22Rv1 (cell line): ENCODE data around the gene MMP21.

Experiments used
- ZFX ChIP-seq: fragments of 450-650 bp; IDR thresholded peaks from 2 replicates; pipeline ENCODE4 v1.6.1; 2017; ENCODE audit warnings: antibody characterized with exemption, borderline replicate concordance
- TF ChIP-seq, protein P1 (sequence below): fragments of 450-650 bp; IDR thresholded peaks from 2 replicates; pipeline ENCODE4 v1.5.1; 2017; ENCODE audit warnings: mild to moderate bottlenecking

DNA sequence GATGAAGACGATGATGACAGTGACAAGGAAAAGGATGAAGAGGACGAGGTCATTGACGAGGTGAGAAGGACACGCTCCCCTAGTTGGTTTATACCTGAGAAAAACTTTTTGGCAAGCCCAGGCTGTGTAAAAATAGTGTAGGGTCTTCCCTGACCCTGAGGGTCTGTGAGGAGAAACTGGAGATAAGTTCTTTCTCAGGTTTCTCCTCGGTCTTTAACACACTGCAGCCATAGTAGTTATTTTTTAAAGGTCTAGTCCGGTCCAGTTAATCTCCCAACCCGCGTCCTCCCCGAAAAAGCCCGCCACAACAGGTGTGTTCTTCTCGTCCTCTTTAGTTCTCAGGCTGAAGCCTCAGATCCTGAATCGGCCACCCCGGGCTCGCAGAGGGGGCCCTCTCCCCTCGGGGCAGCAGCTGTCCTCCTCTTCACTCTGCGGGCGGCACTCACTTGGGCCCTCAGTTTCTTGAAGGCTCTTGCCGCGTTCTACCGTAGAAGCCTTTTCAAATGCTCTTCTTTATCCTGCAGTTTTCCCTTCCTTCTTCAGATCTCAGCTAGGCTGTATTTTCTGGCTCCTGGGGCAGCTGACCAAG is 48.1 kb upstream of the MMP21 start:
- TF ChIP-seq, protein P1, sequence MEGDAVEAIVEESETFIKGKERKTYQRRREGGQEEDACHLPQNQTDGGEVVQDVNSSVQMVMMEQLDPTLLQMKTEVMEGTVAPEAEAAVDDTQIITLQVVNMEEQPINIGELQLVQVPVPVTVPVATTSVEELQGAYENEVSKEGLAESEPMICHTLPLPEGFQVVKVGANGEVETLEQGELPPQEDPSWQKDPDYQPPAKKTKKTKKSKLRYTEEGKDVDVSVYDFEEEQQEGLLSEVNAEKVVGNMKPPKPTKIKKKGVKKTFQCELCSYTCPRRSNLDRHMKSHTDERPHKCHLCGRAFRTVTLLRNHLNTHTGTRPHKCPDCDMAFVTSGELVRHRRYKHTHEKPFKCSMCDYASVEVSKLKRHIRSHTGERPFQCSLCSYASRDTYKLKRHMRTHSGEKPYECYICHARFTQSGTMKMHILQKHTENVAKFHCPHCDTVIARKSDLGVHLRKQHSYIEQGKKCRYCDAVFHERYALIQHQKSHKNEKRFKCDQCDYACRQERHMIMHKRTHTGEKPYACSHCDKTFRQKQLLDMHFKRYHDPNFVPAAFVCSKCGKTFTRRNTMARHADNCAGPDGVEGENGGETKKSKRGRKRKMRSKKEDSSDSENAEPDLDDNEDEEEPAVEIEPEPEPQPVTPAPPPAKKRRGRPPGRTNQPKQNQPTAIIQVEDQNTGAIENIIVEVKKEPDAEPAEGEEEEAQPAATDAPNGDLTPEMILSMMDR = no peak
- TF ChIP-seq ZFX = no peak
